Astrocyte of the spinal cord (primary cell): ENCODE results near the gene AGAP1.

Source experiments
- DNase-seq: peaks from one replicate; pipeline ENCODE4 v3.0.0; 2011; ENCODE audit warnings: low read depth, low spot score
- H3K4me3 ChIP-seq: 2 replicates; pipeline ENCODE4 v1.5.1; 2011; ENCODE audit warnings: low read depth, mild to moderate bottlenecking, low read length, moderate library complexity
- in situ Hi-C: cut with HindIII; loops from 2 replicates; pipeline ENCODE4 v1.10.0; 2017; ENCODE audit warnings: low sequenced_read_pairs
- TF ChIP-seq, protein P1 (sequence below): IDR thresholded peaks from 2 replicates; pipeline ENCODE4 v1.5.1; 2012; ENCODE audit warnings: low read depth, mild to moderate bottlenecking, low read length, inconsistent platforms

The AGAP1 gene

DNA sequence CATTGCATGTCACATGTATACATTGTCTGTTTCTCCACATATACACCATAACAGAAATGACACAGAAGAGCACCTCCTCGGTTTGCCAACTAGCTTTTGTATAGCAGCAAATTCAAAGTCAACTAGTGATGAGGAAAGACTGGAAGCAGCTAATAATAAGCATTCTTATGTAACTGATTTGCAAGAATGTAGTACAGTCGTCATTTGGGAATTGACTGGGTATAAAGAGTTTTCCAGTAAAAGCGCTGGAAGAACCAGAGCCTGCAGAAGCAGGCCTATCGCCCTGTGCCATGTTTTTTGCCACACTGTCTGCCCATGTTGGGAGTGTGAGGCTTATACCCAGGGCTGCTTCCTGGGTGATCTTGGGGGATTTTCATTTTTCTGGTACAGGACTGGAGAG lies 363.8 kb downstream of the AGAP1 start:
- TF ChIP-seq, protein P1, sequence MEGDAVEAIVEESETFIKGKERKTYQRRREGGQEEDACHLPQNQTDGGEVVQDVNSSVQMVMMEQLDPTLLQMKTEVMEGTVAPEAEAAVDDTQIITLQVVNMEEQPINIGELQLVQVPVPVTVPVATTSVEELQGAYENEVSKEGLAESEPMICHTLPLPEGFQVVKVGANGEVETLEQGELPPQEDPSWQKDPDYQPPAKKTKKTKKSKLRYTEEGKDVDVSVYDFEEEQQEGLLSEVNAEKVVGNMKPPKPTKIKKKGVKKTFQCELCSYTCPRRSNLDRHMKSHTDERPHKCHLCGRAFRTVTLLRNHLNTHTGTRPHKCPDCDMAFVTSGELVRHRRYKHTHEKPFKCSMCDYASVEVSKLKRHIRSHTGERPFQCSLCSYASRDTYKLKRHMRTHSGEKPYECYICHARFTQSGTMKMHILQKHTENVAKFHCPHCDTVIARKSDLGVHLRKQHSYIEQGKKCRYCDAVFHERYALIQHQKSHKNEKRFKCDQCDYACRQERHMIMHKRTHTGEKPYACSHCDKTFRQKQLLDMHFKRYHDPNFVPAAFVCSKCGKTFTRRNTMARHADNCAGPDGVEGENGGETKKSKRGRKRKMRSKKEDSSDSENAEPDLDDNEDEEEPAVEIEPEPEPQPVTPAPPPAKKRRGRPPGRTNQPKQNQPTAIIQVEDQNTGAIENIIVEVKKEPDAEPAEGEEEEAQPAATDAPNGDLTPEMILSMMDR, result no peak
- in situ Hi-C loops, result no loop called here
- no peak overlapping the region for H3K4me3 ChIP-seq
- no peak for DNase-seq

DNA sequence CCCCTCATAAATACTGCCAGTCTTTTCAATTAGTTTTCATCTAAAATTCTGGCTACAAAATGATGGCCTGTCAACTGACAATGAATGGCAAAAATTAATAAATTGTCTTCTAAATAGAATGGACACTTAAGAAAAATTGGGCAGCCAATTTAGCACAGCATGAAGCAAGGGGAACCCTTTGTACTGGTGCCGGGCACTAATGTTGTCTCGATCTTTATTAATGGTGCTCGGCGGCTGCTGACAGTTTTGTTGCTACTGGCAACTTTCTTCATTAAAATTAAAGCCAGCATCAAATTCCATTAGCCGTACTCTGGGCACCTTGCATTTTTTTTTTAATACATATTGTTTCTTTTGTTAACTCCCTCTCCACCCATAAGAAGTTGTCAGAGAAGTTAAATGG lies 365.0 kb downstream of the AGAP1 start:
- DNase-seq, result no peak
- H3K4me3 ChIP-seq, result no peak overlapping the region
- TF ChIP-seq, protein P1, result no peak
- in situ Hi-C loops, result no loop called here

DNA sequence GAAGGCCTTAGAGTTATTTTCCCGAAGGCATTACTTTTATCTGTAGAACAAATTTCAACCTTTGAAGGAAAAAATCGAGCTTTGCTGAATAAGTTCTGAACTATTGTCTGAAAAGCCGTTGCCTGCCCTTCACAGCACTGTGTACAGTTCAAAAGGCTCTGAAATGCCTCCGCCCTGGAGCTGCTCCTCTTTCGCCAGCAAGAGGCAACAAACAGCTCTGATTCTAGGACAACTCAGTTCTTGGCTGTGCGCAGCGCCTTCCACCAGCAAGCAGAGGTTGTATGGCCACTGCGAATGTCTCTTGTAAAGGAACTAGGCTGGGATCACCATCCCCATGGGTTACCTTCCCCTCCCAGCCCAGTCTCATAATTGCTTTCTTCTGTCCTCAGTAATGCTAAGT lies 365.8 kb downstream of the AGAP1 start:
- peak; percentile 61 for DNase-seq
- in situ Hi-C loops, result no loop called here
- TF ChIP-seq, protein P1, result no peak
- no peak overlapping the region for H3K4me3 ChIP-seq

DNA sequence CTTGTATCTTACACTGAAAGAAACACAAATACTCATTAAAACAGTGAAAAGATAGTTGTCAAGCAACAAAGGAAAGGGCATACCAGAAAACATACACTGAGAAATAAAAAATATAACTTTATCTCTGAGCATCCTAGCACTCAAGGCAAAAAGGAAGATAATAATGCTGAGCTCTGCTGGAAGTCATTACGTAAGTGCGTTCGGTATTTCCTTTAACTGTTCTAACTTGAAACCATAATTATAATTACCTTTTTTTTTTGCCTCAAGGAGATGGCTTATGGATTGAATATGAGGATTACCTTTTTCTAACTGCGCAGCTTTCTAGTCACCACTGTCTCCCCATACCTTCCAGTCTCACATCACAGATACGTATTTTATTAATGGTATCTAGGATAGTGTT lies 366.3 kb downstream of the AGAP1 start:
- TF ChIP-seq, protein P1, result no peak
- peak; percentile 65 for DNase-seq
- in situ Hi-C loops, result no loop called here
- no peak overlapping the region for H3K4me3 ChIP-seq

DNA sequence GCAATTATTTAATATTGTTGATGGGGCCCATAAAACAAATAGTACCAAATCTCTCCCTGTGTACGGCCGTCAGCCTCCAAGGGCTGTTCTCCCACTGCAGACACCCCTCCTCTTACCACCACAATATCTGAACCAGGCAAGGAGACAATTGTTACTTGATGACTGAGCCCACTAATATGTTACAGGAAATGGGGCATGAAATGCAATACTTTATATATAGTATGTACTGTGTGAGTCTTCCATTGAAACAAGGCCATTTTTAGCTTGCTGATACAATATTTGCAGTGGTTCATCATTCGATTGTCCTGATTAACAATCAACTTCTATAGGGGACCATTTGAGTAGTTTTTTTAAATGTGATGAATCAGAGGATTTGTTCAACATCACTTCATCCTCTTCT lies 367.0 kb downstream of the AGAP1 start:
- TF ChIP-seq, protein P1, result no peak
- in situ Hi-C loops, result no loop called here
- peak; percentile 46 for DNase-seq
- no peak overlapping the region for H3K4me3 ChIP-seq

DNA sequence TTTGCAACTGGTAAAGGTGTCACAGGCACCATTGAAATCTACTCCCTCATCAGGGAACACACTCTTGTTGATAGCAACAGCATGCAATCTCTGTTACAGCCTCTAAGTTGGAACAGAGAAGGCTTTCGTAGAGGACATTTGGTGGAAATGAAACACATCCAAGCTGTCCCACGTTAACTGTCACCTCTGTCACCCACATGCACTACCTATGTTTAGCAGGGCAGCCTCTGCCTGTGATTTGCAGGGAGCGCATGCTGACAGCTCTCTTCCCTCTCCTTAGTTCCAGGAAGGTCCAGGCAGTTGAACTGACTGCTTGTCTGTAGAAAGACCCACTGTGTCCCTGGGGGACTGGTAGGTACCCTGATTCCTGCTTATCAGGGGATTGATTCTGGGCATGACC lies 367.5 kb downstream of the AGAP1 start:
- H3K4me3 ChIP-seq, result no peak overlapping the region
- in situ Hi-C loops, result no loop called here
- TF ChIP-seq, protein P1, result no peak
- DNase-seq, result no peak

DNA sequence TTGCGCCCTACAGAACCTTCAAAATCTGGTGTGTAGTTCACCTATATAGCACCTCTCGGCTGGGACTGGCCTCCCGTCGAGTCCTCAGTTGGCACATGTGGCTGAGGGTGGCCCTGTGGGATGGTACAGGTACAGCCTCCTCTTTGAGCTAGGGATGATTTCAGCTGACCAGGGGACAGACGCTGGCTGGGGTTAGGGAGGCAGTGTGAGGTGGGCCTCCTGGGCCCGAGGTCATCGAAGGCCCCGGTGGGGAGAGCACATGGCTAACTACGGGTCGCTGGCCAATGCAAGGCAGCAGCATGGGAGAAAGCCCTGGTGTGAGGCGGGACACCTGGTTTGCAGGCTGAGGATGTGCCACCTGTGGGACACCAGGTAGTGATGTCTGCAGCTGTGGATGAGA lies 369.6 kb downstream of the AGAP1 start:
- in situ Hi-C loops, result no loop called here
- DNase-seq, result no peak
- TF ChIP-seq, protein P1, result no peak
- no peak overlapping the region for H3K4me3 ChIP-seq
